HG03097 (cell line): Measurements from ENCODE around the gene MYADM.

Experiments used
- ATAC-seq: cut with Tn5 transposase; IDR thresholded peaks from one replicate; pipeline ENCODE4 v1.9.1; 2021; ENCODE audit not compliant: unreplicated experiment, low FRiP score

Gene MYADM

GRCh38 chr19:53883231-53883661 lies 15.6 kb downstream of the MYADM start:
- ATAC-seq = no peak

DNA sequence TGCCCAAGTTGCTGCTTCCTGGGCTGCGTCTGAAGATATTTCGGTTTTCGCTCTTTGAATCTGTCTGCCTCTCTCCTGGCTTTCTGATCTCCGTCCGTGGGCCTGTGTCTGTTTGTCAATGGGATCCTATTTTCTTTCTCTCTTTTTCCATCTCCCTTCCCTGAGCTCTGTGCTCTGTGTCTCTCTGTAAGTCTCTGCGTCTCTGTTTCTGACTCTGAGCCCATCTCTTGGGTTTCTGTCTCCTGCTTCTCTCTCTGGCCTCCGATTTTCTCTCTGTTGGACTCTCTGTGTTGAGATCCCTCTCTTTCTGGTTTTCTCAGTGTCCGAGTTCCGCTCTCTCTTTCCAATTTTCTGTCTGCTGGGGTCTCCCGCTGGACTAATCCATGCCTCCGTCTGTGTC lies 16.1 kb downstream of the MYADM start:
- no peak for ATAC-seq

DNA sequence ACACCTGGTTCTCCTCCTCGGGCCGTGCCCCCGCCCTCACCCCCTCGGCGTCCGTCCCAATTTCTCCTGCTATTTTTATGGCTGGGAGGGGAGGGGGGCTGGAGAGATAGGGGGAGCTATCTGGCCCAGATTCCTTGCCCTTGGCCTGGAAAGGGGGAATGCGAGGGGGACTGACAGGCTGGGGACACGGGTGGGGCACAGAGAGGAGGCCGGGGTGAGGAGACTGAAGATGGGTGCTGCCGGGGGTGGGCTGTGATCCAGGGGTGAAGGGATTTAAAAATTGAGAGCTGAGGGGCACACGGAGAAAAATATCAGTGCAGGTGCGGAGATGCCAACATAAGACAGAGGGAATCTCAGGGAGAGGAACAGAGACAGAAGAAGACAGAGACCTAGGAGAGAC lies 16.6 kb downstream of the MYADM start:
- no peak for ATAC-seq

DNA sequence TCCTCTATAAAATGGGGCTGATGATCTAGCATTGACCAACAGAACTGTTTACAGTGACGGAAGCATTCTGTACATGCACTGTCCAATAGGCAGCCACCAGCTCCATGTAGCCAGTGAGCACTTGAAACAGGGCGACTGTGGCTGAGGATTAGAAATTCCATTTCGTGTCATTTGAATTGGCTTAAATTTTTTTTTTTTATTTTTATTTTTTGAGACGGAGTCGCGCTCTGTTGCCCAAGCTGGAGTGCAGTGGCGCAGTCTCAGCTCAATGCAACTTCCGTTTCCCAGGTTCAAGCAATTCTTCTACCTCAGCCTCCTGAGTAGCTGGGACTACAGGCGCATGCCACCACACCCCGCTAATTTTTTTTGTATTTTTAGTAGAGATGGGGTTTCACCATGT lies 17.4 kb downstream of the MYADM start:
- no peak for ATAC-seq

DNA sequence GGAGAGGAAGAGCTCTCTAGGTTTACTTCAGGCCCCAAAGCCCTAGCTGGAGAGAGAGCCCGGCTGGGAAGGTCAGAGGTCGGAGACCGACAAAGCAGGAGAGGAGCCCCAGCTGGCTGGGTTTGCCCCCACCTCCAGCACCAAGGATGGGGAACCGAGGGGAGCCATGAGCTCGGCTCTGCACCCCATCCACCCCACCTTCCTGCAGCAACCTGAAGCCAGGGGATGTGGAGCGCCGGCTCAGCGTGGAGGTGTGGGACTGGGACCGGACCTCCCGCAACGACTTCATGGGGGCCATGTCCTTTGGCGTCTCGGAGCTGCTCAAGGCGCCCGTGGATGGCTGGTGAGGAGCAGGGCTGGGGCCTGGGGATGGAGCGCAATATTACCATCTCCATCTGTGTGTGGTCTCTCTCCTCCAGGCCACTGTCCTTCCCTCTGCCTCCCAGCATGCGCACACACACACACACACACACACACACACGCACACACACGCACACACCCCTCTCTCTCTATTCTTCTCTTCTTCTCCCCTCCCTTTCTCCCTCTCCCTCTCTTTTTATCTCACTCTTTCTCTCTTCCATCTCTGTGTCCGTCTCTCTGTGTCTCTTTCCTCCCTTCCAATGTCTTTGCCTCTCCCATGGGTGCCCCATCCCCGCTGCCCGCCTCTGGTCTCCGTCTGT lies 24.8 kb downstream of the MYADM start:
- ATAC-seq = no peak

DNA sequence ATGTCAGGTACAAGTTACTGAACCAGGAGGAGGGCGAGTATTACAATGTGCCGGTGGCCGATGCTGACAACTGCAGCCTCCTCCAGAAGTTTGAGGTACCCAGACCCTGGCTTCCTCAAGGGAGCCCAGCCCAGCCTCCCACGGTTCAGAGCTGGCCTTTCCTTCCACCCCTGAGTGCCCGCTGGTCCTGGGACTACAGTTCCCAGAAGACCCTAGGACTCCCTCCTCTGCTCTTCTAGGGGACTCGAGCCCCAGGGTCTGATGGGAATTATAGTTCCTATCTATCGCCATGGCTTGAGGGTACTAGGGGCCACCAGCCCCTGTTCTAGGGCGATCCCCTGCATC lies 25.3 kb downstream of the MYADM start:
- ATAC-seq = no peak

DNA sequence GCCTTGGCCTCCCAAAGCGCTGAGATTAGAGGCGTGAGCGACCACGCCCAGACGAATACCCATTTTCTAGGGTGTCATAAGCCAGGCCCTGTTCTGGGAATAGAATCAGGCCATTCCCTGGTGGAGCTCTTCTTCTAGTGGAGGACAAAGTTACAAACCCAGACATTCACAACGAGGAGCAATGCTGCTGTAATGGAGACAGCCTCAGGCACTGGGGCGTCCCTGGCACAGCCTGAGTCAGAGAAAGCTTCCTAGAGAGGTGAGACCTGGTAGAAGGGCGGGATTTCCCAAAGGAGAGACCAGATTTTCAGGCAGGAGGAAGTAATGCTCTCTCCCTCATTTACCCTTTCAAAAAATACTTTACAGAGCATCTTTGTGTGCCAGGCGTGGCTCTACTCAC lies 27.0 kb downstream of the MYADM start:
- ATAC-seq = no peak

DNA sequence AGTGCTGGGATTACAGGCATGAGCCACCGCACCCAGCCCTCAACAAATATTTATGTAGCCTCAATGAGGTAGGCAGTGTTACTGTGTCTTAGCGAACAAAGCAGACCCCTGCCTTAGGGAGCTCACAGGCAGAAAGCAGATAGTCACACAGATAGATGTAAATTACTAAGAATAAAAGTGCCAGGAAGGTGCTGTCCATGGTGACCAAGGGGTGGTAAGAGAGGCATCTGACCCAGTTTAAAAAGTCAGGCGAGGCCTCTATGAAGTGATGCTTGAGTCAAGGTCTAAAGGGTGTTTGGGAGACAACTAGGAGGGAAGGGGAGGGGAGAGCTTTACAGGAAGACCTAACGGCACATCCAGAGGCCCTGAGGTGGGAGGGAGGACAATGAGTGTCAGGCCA lies 29.0 kb downstream of the MYADM start:
- no peak for ATAC-seq

- ATAC-seq = no peak
These were observed 29.8 kb downstream of the MYADM start for GRCh38 chr19:53897459-53897858.

DNA sequence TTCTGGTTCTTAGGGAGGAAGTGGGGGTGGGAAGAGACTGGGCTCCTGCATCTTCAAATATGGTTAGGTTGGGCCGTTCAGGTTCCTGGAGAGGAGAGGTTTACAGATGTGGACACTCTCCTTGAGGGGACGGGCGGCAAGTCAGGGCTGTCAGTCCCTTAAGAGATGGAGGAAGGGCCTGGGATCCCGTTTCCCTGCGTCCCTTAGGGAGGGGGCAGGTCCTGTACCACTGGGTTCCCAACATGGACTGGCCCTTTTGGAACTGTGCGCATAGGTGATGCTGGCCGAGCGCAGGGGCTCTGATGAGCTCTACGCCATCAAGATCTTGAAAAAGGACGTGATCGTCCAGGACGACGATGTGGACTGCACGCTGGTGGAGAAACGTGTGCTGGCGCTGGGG lies 30.5 kb downstream of the MYADM start:
- ATAC-seq = no peak

DNA sequence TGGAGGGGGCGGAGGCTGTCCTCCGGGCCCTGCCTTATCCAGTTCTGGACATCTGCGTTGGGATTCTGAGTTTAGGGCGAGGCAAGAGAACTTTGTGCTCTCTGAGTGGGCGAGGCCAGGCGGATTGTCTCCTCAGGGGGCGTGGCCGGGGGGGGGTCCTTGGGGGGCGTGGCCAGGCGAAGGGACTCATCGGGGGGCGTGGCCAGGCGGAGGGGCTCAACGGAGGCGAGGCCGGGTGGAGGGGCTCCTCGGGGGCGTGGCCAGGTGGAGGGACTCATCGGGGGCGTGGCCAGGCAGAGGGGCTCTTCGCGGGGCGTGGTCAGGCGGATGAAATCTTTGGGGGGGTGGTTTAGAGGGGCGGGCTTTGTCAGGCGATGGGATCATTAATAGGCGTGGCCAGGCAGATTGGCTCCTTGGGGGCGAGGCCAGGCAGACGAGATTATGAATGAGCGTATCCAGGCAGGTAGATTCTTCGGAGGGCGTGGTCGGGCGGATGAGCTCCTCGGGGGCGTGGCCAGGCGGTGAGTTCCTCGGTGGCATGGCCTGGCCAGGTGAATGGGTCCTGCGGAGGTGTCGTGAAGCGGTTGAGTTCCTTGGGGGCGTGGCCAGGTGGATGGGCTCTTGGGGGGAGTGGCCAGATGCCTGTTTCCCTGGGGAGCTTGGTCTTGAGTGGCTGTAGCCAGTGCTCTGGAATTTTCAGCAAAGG lies 31.1 kb downstream of the MYADM start:
- no peak for ATAC-seq

DNA sequence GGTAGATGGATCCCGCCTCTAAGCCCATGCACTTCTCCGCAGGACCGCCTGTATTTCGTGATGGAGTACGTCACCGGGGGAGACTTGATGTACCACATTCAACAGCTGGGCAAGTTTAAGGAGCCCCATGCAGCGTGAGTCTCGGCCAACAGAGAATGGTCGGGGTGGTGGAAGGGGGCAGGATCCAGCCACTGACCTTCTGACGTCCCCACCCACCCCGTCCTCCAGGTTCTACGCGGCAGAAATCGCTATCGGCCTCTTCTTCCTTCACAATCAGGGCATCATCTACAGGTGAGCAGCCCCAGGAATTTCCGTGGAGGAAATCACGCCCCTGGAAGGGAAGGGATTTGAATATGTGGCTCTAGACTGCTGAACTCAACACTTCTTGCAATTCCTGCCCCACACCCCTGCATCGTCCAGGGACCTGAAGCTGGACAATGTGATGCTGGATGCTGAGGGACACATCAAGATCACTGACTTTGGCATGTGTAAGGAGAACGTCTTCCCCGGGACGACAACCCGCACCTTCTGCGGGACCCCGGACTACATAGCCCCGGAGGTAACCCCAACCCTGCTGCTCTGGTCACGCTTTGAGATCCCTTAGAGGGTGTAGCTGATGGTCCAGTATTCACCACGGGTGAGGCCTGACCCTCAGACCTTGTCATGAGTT lies 32.6 kb downstream of the MYADM start:
- no peak for ATAC-seq

GRCh38 chr19:53903055-53903680 lies 35.5 kb downstream of the MYADM start:
- no peak for ATAC-seq

DNA sequence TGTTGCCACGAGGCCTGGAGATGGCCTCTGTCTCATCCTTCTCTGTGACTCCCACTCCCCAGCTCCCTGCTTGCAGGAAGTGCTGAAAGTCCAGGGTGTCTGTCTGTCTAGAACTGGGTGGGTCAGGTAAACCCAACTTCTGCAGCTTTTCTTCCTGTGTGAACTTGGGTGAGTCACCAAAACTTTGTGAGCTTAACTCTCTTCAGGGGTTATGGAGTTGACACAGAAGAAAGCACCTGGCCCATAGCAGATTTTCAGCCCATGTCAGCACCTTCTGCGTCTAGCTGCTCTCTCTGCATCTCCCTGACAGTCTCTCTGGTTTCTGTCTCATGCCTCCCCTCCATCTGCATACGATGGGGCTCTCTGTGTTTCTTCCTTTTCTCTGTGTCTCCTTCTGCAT lies 37.2 kb downstream of the MYADM start:
- no peak for ATAC-seq

GRCh38 chr19:53905787-53906186 lies 38.1 kb downstream of the MYADM start:
- ATAC-seq = no peak

GRCh38 chr19:53906211-53907192 lies 38.8 kb downstream of the MYADM start:
- no peak for ATAC-seq

DNA sequence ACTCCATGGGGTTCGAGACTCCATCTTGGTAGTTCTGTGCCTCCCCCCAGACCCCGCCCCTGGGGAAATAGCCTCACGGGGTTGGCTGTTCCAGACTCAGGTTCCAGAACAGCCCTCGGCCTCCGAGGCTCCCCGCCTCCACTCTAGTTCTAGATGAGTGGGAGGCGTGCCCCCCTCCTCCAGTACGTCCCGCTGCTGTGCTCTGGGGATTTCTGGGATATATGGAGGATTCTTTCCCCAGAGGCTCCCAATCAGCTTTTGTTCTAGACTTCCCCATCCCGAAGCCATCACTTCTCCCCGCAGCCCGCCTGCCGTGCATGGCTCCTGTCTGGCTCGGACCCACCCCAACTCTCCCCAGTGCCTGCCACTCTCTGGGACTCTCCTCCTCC lies 39.5 kb downstream of the MYADM start:
- ATAC-seq = no peak

DNA sequence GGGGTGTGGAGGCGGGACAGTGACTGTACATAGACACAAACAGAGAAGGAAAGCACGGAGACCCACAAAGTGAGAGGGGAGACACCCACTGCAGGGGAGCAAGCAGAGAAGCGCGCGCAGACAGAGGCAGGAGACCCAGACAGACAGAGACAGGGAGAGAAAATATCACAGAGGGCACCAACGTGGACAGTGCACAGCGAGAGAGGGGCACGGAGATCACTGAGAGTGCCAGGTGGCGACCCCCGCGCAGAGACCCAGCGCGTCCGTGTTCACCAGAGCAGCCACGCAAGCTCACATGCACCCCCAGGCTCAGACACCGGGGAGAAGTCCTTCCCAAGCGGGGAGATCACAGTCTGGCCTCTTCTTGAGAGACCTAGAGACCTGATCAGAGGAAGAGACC lies 40.0 kb downstream of the MYADM start:
- ATAC-seq = no peak

- ATAC-seq = no peak
These were observed 40.6 kb downstream of the MYADM start for GRCh38 chr19:53908106-53908934.
